ENCODE data around the gene ABCB11.

- TF ChIP-seq SP1 (IDR thresholded peaks at IDR 0.05) (no peak), L3MBTL2 (conservative IDR thresholded peaks at IDR 0.05) (no peak), TARDBP (IDR thresholded peaks at IDR 0.05) (no peak), BHLHE40 (IDR thresholded peaks at IDR 0.05; ENCODE audit: borderline replicate concordance) (no peak)
Observed at GRCh38 chr2:169015943-169016342, 15.2 kb downstream of the ABCB11 start.

Measured in HEK293T (cell line).